GM10248 (cell line): ENCODE results near the gene THAP7.
A peak's percentile ranks its signal among the peaks of the same experiment; 100 is the strongest.
"Not testable (repeated sequence)": the region's sequence is repeated elsewhere in the genome, so short reads cannot be mapped to it uniquely, and the experiment has no call there.

Experiments used
- CTCF ChIA-PET: fragments of 300-600 bp; sonication (Branson Sonifier 250); formaldehyde crosslinking; extraction: SDS; loops from one replicate; lab custom pipeline; 2021; ENCODE audit warnings: antibody characterized with exemption; lab: Yijun Ruan, JAX
- POLR2A ChIA-PET: fragments of 350-650 bp; sonication (Branson Sonifier 250); formaldehyde crosslinking; extraction: SDS; loops from one replicate; lab custom pipeline; 2020; ENCODE audit warnings: antibody characterized with exemption; lab: Yijun Ruan, JAX
- DNase-seq: peaks from one replicate; pipeline ENCODE4 v3.0.0; 2012; ENCODE audit errors: extremely low spot score
- TF ChIP-seq, protein P1 (sequence below): IDR thresholded peaks from 2 replicates; pipeline ENCODE4 v1.5.1; 2012; ENCODE audit warnings: mild to moderate bottlenecking, low read depth; ENCODE audit errors: extremely low read depth, missing control alignments, control extremely low read depth

Gene THAP7

GRCh38 chr22:21012446-21013407 is 10.8 kb upstream of the THAP7 start:
- no peak for DNase-seq
- POLR2A ChIA-PET: interaction anchor here (0.5 kb wide), 1 partner anchor 11 kb away, joined by 3 read pairs; the partner anchor contains the start of gene THAP7
- CTCF ChIA-PET: interaction anchor here (1.1 to 1.5 kb wide), 2 partner anchors 9 to 10 kb away, joined by 3 to 5 read pairs; partner anchors contain the start of gene THAP7
- TF ChIP-seq, protein P1, sequence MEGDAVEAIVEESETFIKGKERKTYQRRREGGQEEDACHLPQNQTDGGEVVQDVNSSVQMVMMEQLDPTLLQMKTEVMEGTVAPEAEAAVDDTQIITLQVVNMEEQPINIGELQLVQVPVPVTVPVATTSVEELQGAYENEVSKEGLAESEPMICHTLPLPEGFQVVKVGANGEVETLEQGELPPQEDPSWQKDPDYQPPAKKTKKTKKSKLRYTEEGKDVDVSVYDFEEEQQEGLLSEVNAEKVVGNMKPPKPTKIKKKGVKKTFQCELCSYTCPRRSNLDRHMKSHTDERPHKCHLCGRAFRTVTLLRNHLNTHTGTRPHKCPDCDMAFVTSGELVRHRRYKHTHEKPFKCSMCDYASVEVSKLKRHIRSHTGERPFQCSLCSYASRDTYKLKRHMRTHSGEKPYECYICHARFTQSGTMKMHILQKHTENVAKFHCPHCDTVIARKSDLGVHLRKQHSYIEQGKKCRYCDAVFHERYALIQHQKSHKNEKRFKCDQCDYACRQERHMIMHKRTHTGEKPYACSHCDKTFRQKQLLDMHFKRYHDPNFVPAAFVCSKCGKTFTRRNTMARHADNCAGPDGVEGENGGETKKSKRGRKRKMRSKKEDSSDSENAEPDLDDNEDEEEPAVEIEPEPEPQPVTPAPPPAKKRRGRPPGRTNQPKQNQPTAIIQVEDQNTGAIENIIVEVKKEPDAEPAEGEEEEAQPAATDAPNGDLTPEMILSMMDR: no peak

GRCh38 chr22:21010426-21011113 is 8.7 kb upstream of the THAP7 start:
- DNase-seq: no peak
- POLR2A ChIA-PET: no interaction called here
- TF ChIP-seq, protein P1: no peak
- CTCF ChIA-PET: interaction anchor here (1.3 to 1.7 kb wide), 2 partner anchors 10 to 125 kb away, joined by 3 read pairs; no protein-coding TSS in a partner anchor

DNA sequence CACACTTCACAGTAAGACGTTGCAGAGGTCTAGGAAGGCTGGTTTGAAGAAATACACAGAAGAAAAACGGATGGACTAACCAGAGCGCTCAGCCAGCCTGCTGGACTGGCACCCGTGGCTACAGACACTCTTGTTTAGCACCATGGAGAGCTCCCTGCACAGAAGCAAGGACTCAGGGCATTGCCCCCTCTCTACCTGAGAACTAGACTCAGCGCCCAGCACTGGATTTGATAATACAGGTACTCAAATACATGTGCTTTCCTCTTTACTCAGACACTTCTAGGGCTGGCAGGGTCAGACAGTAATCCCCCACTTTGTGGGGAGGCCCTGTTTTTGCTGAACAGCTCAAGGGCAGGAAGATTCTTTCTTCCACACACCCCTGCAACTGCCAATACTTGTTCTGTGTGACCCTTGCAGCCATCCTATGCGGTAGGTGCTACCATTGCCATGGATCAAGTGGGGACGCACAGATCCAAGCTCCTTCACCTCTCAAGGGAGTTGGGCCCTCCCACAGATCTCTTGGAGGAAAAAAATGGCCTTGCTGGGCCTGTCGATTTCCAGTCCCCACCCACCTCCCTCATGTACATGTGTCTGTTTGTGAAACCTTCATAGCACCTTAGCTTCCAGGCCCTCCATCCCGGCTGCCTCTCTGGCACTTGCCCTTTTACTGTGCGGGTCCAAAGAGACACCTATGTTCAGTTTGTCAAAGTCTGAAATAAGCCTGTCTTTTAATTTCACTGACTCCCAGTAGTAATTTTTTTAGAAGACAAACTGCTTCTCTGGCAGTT is 7.9 kb upstream of the THAP7 start:
- TF ChIP-seq, protein P1: no peak
- POLR2A ChIA-PET: no interaction called here
- peak; percentile 45 for DNase-seq
- CTCF ChIA-PET: interaction anchor here (1.0 to 1.7 kb wide), 3 partner anchors 10 to 124 kb away, joined by 3 read pairs; no protein-coding TSS in a partner anchor

GRCh38 chr22:21009208-21009607 is 7.3 kb upstream of the THAP7 start:
- POLR2A ChIA-PET, DNase-seq: not testable (repeated sequence)
- CTCF ChIA-PET: interaction anchor here (1.0 to 1.7 kb wide), 3 partner anchors 9 to 123 kb away, joined by 3 read pairs; no protein-coding TSS in a partner anchor

DNA sequence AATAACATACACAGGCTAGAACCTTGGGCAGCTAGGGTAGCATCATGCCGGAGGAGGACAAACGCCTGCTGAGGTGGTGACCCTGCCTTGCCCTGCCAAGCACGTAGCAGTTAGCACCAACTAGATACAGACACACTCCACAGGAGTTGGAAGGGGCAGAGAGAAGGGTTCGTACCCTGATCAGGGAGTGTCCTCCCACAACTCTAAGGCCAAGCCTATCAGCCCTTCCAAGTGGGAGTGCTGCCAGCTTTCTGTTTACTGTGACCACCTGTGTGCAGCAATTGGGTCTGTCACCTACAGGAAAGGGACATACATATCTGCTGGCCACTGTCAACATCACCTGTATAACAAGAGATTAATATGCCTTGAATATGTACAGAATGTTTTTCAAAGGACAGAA is 1.9 kb upstream of the THAP7 start:
- TF ChIP-seq, protein P1: no peak
- ChIA-PET POLR2A (no interaction called here), CTCF (interaction anchor here (1.1 to 1.2 kb wide), 3 partner anchors 10 to 31 kb away, joined by 3 to 5 read pairs (median 3); partner anchors contain the start of gene LZTR1)
- DNase-seq: no peak

DNA sequence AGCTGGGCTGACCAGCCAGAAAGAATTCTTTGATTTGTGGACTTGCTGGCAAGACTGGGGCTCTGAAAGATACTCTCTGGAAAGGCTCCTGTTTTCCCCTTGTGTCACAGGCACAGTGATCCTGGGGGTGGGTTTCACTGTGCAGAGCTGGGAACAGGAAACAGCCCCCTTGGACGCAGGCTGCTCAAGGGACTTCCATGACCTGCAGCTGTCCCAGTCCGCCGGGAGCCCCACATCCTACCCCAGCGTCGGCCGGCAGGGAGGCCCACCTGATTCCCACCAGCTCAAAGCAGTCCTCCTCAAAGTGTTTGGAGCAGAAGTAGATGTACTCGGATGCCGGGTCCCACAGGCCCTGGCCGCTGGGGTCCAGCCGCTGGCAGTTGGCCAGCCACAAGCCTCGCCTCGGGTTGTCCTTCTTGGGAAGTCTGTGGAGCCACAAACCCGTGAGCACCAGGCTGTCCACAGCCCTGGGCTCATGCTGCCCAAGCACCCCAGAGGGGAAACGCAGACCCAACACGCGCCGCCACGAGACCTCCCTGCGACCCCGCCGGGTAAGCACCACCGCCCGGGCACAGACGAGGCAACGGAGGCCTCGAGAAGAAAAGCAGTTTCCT is 824 bp downstream of the THAP7 start:
- ChIA-PET CTCF (interaction anchor here (0.9 kb wide), 1 partner anchor 84 kb away, joined by 3 read pairs; the partner anchor contains the start of gene CRKL), POLR2A (no interaction called here)
- DNase-seq: no peak
- TF ChIP-seq, protein P1: no peak
